DMS 273 (cell line): Measurements from ENCODE around the gene HIVEP2.

Experiments used
- DNase-seq: peaks from one replicate; lab custom pipeline; 2025; ENCODE audit not compliant: unreplicated experiment; lab: John Stamatoyannopoulos, UW

HIVEP2 gene

GRCh38 chr6:142868917-142869316 lies 76.1 kb downstream of the HIVEP2 start:
- no peak for DNase-seq

GRCh38 chr6:142867988-142868812 lies 76.8 kb downstream of the HIVEP2 start:
- no peak for DNase-seq

- no peak for DNase-seq
Observed at GRCh38 chr6:142867355-142867801, 77.6 kb downstream of the HIVEP2 start.

GRCh38 chr6:142863981-142864380 lies 81.0 kb downstream of the HIVEP2 start:
- DNase-seq = no peak

GRCh38 chr6:142861711-142862110 lies 83.3 kb downstream of the HIVEP2 start:
- peak; percentile 74 for DNase-seq

- DNase-seq = no peak
Observed at GRCh38 chr6:142860498-142860897, 84.5 kb downstream of the HIVEP2 start.

GRCh38 chr6:142857796-142858555 lies 87.0 kb downstream of the HIVEP2 start:
- DNase-seq = no peak

- DNase-seq = no peak
Observed at GRCh38 chr6:142857233-142857761, 87.7 kb downstream of the HIVEP2 start.

GRCh38 chr6:142856624-142857232 lies 88.2 kb downstream of the HIVEP2 start:
- DNase-seq = no peak

- no peak for DNase-seq
Observed at GRCh38 chr6:142855893-142856623, 88.9 kb downstream of the HIVEP2 start.

GRCh38 chr6:142854589-142855488 lies 90.1 kb downstream of the HIVEP2 start:
- DNase-seq = no peak

GRCh38 chr6:142853244-142854180 lies 91.5 kb downstream of the HIVEP2 start:
- no peak for DNase-seq

- DNase-seq = no peak
Observed at GRCh38 chr6:142851601-142852000, 93.4 kb downstream of the HIVEP2 start.

- DNase-seq = peak; percentile 23
Observed at GRCh38 chr6:142850679-142851423, 94.1 kb downstream of the HIVEP2 start.

GRCh38 chr6:142848976-142849375 lies 96.0 kb downstream of the HIVEP2 start:
- DNase-seq = no peak

GRCh38 chr6:142848156-142848555 lies 96.8 kb downstream of the HIVEP2 start:
- DNase-seq = no peak

GRCh38 chr6:142846883-142847287 lies 98.1 kb downstream of the HIVEP2 start:
- DNase-seq = peak; percentile 21

GRCh38 chr6:142846459-142846831 lies 98.5 kb downstream of the HIVEP2 start:
- DNase-seq = no peak
